GM19467 (cell line): Measurements from ENCODE around the gene TRIM46.
"Not testable (repeated sequence)": the region's sequence is repeated elsewhere in the genome, so short reads cannot be mapped to it uniquely, and the experiment has no call there.

ENCODE experiments used
- ATAC-seq: cut with Tn5 transposase; IDR thresholded peaks from one replicate; pipeline ENCODE4 v1.9.1; 2021; ENCODE audit warnings: mild to moderate bottlenecking, moderate library complexity; ENCODE audit not compliant: unreplicated experiment

TRIM46 gene

DNA sequence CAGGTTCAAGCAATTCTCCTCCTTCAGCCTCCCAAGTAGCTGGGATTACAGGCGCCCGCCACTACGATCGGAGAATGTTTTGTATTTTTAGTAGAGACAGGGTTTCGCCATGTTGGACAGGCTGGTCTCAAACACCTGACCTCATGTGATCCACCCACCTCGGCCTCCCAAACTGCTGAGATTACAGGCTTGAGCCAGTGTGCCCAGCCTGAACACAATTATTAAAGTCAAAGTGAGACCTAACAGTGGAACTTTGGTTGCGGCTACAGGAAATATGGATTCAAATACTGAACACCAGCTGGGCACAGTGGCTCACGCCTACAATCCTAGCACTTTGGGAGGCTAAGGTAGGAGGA, 51.7 kb downstream of the TRIM46 start:
- ATAC-seq, result not testable (repeated sequence)

DNA sequence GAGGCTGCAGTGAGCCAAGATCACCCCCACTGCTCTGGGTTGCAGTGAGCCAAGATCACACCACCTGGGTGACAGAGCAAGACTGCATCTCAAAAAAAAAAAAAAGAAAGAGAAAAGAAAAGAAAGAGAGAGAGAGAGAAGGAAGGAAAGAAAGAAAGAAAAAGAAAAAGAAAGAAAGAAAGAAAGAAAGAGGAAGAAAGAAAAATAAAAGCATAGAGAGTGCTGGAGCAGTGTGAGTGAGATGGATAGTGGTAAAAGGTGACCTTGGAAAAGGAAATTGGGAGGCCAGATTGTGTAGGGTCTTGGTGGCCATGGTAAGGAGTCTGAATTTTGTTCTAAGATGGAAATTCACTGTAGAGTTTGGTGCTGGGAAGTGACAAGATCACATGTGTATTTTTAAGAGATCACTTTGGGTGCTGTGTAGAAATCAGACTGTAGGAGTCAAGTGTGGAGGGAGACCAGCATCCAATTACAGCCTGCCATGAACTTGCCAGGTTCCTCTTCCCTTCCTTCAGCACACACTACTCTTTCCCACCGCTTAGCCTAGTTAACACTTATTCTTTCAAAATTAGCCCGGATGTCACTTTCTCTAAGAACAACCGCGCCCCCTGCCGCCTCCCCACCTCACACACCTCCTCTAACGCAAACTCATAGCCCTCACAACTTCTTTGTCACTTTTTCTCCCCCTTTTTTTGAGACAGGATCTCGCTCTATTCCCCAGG, 52.7 kb downstream of the TRIM46 start:
- ATAC-seq, result no peak

DNA sequence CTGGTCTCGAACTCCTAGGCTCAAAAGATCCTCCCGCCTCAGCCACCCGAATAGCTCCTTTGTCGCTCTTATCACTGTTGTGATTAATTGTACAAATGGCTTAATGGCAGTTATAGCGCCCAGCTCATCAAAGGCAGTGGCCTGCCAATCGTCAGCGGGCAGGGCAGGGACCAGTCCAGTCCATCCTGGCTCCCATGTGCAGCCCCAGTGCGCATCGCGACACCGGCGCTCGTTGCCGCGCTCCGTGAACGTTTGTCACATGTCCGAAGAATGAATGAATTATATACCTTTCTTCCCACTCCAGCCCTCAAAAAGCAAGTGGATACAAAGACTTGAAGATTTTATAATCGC, 53.2 kb downstream of the TRIM46 start:
- ATAC-seq, result no peak

DNA sequence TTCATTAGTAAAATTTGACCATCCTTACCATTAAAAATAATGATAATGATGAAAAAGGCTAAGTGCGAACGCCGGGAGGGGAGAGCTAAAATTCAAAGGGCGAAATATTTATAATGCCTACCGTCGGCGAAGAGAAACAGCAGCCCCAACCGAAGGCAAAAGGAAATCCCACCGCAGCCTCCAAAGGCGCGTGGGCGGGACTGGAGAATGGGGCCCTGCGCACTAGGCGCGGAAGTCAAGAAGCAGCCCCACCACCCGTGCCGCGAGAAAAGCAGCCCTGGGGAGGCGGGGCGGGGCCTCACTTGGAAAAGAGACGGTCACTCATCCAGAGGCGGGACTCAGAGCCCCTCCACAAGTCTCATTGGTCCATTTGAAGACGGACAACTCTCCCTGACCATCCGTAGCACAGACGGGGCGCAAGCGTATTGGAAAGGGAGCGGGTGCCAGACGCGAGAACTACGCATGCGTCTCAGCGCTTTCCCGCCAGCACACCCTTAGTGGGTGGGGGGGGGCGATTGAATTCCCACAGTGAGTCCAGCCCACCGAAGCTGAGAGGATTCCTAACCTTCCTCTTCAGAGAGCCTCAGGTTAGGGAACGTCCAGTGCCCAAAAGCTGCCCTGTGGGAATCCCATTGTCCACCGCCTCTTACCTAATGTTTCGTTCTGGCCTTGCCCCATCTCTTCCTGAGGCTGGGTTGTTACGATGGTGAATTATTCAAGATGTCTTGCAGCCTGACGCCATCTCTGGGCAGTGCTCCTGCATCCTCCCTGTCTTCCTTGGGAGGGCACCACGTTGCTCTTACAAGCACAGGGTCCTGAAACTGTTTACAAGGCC, 53.8 kb downstream of the TRIM46 start:
- peak; percentile 89 for ATAC-seq

- no peak for ATAC-seq
These were observed 54.4 kb downstream of the TRIM46 start for GRCh38 chr1:155228096-155228427.

GRCh38 chr1:155231302-155231701, 57.7 kb downstream of the TRIM46 start:
- not testable (repeated sequence) for ATAC-seq

DNA sequence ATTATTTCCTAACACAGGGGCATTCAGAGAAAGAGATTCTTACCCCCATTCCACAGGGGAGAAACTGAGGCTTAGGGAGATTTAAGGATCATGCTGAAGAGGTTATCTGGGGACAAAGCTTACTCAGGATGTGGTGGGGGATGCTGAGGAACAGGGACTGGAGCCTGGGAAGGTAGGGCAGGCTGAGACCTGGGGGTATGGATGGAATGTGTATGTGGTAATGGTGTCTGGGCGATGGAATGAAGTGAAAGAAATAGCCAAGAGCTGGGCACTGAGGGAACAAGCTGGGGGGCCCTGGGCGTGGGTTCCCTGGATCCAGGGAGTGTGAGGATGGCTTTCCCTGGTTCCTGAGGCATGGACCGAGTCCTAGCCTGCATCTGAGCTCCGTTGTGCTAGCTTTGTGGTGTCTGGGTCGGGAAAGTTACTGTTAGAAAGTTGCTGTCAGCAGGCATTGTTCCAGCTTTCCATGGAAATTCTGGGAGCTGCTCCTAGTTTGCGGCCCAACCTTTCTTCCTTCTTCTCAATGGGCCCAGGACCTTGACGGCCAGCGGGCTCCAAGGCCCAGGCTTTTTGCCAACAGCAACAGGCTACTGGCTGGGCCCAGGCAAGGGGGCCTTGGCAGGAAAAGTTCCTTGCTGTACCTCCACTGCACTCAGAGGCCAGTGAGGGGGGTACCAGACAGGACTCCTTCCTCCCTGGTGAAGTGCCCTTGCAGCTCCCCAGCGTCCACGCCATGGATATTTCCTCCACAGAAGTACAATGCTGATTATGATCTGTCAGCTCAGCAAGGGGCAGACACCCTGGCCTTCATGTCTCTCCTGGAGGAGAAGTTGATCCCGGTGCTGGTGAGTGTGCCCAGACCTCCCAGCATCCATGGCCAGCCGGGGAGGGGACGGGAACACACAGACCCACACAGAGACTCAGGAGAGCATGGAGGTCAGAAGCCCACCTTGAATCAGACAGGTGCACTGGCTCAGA, 58.6 kb downstream of the TRIM46 start:
- ATAC-seq, result not testable (repeated sequence)

- ATAC-seq, result not testable (repeated sequence)
These were observed 59.9 kb downstream of the TRIM46 start for GRCh38 chr1:155233502-155233901.
